Psoas muscle (tissue), 8 donors: Measurements from ENCODE around the gene ABCC11. TPM values are rescaled to one million over a fixed set of nuclear protein-coding genes. Genes with fewer than 3 reads are reported as not detected.

Experiments
- ATAC-seq, 4 donors: fragments of 200-7000 bp; cut with Tn5 transposase; one replicate each; pipeline ENCODE4 v1.9.1; 2020; ENCODE audit warnings: moderate library complexity in 3 of 4, mild to moderate bottlenecking in 2 of 4
- DNase-seq, 2 donors: peaks; one replicate each; pipeline ENCODE4 v3.0.0-alpha.2; 2020
- H3K27ac ChIP-seq: fragments of 200-600 bp; one replicate; pipeline ENCODE4 v1.8.0; 2022
- H3K27me3 ChIP-seq, 3 donors: fragments of 200-600 bp in 1 of 3; one replicate each; pipeline versions ENCODE4 v1.6.1 to v1.8.0; 2013 to 2022; ENCODE audit warnings: low read length in 2 of 3, mild to moderate bottlenecking in 2 of 3, moderate library complexity in 1 of 3; ENCODE audit not compliant: insufficient read depth in 3 of 3
- H3K36me3 ChIP-seq, 2 donors: fragments of 200-600 bp in 1 of 2; one replicate each; pipeline versions ENCODE4 v1.6.1 to v1.8.0; 2013 to 2022; ENCODE audit warnings: low read depth in 1 of 2, mild to moderate bottlenecking in 1 of 2, moderate library complexity in 1 of 2; ENCODE audit not compliant: insufficient read depth in 1 of 2
- H3K4me1 ChIP-seq: fragments of 200-600 bp; one replicate; pipeline ENCODE4 v1.8.0; 2022
- H3K4me3 ChIP-seq: fragments of 200-600 bp; one replicate; pipeline ENCODE4 v1.8.0; 2022; ENCODE audit warnings: mild to moderate bottlenecking
- H3K9me3 ChIP-seq: fragments of 200-600 bp; one replicate; pipeline ENCODE4 v1.8.0; 2022
- WGBS, 3 donors: extraction: QIAGEN DNeasy Blood & Tissue Kit; methylation state at CpG; one replicate each; pipeline versions ENCODE4 v1.1.6 to v1.1.7; 2013; 5-methylcytosine and 5-hydroxymethylcytosine counted together
- intact Hi-C, 2 donors: fragments of 100-400 bp; cut with DNase I; formaldehyde crosslinking; loops; one replicate each; pipeline versions ENCODE4 v1.11.0 to v1.14.2; 2022
- polyA plus RNA-seq, 3 donors: library from polyadenylated mRNA; stranded (reverse); fragments of 200-250 nt; gene quantifications; one replicate each; pipeline ENCODE4 v1.2.3, GENCODE V29; 2013
- total RNA-seq, 4 donors: library from RNA; stranded (reverse); fragmentation: NEBNext Ultra II Directional in 2 of 4; extraction: Animal tissue kit (Norgen Biotek cat#: 25700) in 2 of 4; gene quantifications; one replicate each; pipeline versions ENCODE4 v1.2.1 to v1.2.4, GENCODE V29; 2021 to 2023
- TF ChIP-seq, protein P1 (sequence below): fragments of 200-600 bp; IDR thresholded peaks from one replicate; pipeline ENCODE4 v1.8.0; 2022; ENCODE audit warnings: antibody characterized with exemption
- donor health status: healthy with polysubstance abuse.
- donor health status: DM: no; HTN: no; CAD: no; lungs with moderate emphysema.
- donor health status: Bipolar disorder and iron deficiency.
- donor health status: healthy.
- donor health status: DM: yes; HTN: yes; CAD: no.
- donor health status: DM: no; HTN: no; CAD: no.
- donor health status: DM: no; HTN: no; CAD: no.
- donor health status: DM: yes; HTN: yes; CAD: no.

The ABCC11 gene
- total and polyA plus RNA-seq, 7 donors, result 0.05 to 0.22 (median 0.15) TPM; not detected in 1

DNA sequence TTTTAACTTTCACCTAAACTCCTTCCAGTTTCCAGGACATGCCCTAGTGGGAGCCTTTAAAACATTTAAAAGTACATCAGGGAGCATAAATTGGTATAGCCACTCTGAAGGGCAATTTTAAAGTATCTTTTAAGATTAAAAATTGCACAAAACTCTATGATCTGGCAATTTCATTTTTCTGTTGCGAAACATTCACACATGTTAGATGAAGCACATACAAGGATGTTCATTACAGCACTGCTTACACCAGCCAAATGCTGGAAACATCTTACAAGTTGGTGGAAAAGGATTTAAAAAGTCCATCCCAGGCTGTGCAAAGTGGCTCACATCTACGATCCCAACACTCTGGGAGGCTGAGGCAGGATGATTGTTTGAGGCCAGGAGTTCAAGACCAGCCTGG is 29.6 kb downstream of the ABCC11 start:
- H3K4me3 ChIP-seq, result no peak overlapping the region
- H3K4me1 ChIP-seq, result no peaks in the 10 kb centered on the region
- TF ChIP-seq, protein P1, sequence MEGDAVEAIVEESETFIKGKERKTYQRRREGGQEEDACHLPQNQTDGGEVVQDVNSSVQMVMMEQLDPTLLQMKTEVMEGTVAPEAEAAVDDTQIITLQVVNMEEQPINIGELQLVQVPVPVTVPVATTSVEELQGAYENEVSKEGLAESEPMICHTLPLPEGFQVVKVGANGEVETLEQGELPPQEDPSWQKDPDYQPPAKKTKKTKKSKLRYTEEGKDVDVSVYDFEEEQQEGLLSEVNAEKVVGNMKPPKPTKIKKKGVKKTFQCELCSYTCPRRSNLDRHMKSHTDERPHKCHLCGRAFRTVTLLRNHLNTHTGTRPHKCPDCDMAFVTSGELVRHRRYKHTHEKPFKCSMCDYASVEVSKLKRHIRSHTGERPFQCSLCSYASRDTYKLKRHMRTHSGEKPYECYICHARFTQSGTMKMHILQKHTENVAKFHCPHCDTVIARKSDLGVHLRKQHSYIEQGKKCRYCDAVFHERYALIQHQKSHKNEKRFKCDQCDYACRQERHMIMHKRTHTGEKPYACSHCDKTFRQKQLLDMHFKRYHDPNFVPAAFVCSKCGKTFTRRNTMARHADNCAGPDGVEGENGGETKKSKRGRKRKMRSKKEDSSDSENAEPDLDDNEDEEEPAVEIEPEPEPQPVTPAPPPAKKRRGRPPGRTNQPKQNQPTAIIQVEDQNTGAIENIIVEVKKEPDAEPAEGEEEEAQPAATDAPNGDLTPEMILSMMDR, result no peak
- H3K27ac ChIP-seq, result no peak overlapping the region
- H3K9me3 ChIP-seq, result no peaks in the 10 kb centered on the region
- H3K27me3 ChIP-seq, result no peaks in the 10 kb centered on the region
- H3K36me3 ChIP-seq, result no peaks in the 10 kb centered on the region
- no peak for DNase-seq
- ATAC-seq, result no peak
- intact Hi-C loops, result no loop called here
- WGBS, 3 donors, result 75 to 76% (median 75%) methylated on average over 2 of the region's 2 CpGs

- intact Hi-C loops, result no loop called here
- 84 to 87% (median 87%) methylated on average over 6 of the region's 6 CpGs for WGBS, 3 donors
- Histone ChIP-seq H3K4me1 (no peaks in the 10 kb centered on the region), H3K9me3 (no peaks in the 10 kb centered on the region), H3K27ac (no peak overlapping the region), H3K27me3 (no peaks in the 10 kb centered on the region), H3K4me3 (no peak overlapping the region), H3K36me3 (no peaks in the 10 kb centered on the region)
- ATAC-seq, result no peak
- no peak for DNase-seq
- TF ChIP-seq, protein P1, result no peak
Measured at GRCh38 chr16:48215738-48216137, 31.6 kb downstream of the ABCC11 start.

GRCh38 chr16:48212033-48212432 is 35.3 kb downstream of the ABCC11 start:
- Histone ChIP-seq H3K36me3 (no peaks in the 10 kb centered on the region), H3K27me3 (no peaks in the 10 kb centered on the region), H3K27ac (no peak overlapping the region), H3K9me3 (no peaks in the 10 kb centered on the region), H3K4me3 (no peak overlapping the region), H3K4me1 (no peaks in the 10 kb centered on the region)
- intact Hi-C loops, result no loop called here
- TF ChIP-seq, protein P1, result no peak
- WGBS, 3 donors, result 82 to 90% (median 84%) methylated on average over 3 of the region's 3 CpGs
- ATAC-seq (no peak), DNase-seq (no peak)

GRCh38 chr16:48210747-48211146 is 36.6 kb downstream of the ABCC11 start:
- Histone ChIP-seq H3K27ac (no peak overlapping the region), H3K4me1 (no peaks in the 10 kb centered on the region), H3K36me3 (no peaks in the 10 kb centered on the region), H3K4me3 (no peak overlapping the region), H3K9me3 (no peaks in the 10 kb centered on the region), H3K27me3 (no peaks in the 10 kb centered on the region)
- 84 to 88% (median 86%) methylated on average over 6 of the region's 6 CpGs for WGBS, 3 donors
- no peak for ATAC-seq
- no peak for DNase-seq
- intact Hi-C loops, result no loop called here
- TF ChIP-seq, protein P1, result no peak

DNA sequence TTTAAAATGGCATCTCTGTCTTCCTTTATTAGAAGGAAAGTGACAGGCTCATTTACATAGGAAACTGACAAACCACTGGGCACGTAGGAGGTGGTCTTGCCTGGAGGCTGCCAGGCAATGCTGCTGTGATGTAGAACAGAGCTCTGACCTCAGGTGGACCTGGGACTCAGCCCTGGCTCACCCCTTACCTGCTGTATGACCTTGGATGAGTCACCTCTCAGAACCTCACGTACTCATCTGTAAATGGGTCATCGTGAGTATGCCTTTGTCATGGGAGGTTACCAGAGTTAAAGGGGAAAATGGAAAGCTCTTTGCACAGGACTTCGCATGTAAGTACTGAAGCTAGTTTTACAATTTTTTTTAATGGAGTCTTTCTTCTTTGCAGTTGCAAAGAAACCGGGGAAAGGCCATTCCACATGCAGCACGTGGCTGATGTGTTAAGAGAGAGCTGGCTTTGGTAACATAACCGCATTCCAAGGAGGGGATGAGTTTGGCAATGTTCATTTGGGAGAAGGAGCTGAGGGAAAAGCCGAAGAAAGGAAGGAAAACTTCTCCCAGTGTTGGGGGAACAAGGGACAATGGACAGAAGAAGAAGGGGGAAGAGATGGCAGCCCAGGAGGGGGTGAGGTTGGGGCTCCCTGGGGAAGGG is 40.6 kb downstream of the ABCC11 start:
- Histone ChIP-seq H3K27ac (no peak overlapping the region), H3K4me1 (no peaks in the 10 kb centered on the region), H3K9me3 (no peaks in the 10 kb centered on the region), H3K36me3 (no peaks in the 10 kb centered on the region), H3K4me3 (no peak overlapping the region), H3K27me3 (no peaks in the 10 kb centered on the region)
- WGBS, 3 donors, result 66 to 75% (median 69%) methylated on average over 8 of the region's 8 CpGs
- TF ChIP-seq, protein P1, result no peak
- ATAC-seq (no peak), DNase-seq (no peak)
- intact Hi-C loops, result no loop called here
